ENCODE measurements around the gene GPR158. TPM values are rescaled to one million over a fixed set of nuclear protein-coding genes. Genes with fewer than 3 reads are reported as not detected.

GPR158 gene
- total and polyA plus RNA-seq, 4 donors, result 0.03 to 0.08 TPM; not detected in 2

DNA sequence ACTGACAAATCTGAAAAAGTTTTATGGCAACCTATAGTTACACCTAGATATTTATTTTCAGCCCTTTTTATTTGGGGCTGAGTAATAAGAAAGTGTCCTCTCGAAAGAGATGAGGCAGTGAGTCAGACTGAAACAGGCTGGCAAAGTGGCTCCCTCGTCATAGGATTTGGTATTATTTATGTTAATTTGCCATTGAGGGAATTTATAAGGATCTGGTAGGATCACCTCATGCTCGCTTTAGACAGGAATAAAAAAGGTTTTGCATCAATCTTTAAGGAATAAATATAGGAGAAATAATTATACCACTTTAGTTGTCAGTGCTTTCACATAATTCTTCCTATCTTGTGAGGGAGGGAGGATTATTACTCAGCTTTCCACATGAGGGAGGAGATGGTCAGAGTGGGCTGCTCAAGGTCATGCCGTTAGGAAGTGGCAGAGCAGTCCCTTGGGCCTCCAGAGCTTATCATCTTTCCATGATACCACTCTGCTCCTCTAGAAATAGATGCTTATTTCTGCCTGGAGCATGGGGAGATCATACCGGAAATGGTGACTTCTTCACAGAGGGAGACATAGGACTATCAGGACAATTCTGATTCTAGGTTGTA, 356.8 kb downstream of the GPR158 start:
- Histone ChIP-seq H3K36me3 (ENCODE audit: control insufficient read depth in 4 of 4, insufficient read depth in 3 of 4, low read depth in 1 of 4, low read length in 3 of 4) (no peaks in the 10 kb centered on the region), H3K9ac (ENCODE audit: low read depth in 1 of 2, low read length in 2 of 2) (no peak overlapping the region), H3K9me3 (ENCODE audit: control insufficient read depth in 4 of 4, low read length in 3 of 4) (no peaks in the 10 kb centered on the region), H3K27ac (ENCODE audit: low read depth in 1 of 2, low read length in 2 of 2) (no peak overlapping the region), H3K4me1 (ENCODE audit: control insufficient read depth in 4 of 4, insufficient read depth in 4 of 4, low read length in 3 of 4) (no peaks in the 10 kb centered on the region), H3K4me3 (ENCODE audit: low read depth in 1 of 3, low read length in 3 of 3) (no peak overlapping the region), H3K27me3 (ENCODE audit: control insufficient read depth in 4 of 4, insufficient read depth in 4 of 4, low read length in 3 of 4) (peaks cover 0 to 2% (median 0%) of the 10 kb centered on the region in 4 donors)
- no peak for DNase-seq (ENCODE audit: low spot score)
- TF ChIP-seq, protein P1, sequence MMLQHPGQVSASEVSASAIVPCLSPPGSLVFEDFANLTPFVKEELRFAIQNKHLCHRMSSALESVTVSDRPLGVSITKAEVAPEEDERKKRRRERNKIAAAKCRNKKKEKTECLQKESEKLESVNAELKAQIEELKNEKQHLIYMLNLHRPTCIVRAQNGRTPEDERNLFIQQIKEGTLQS (IDR thresholded peaks at IDR 0.05), result no peak
- TF ChIP-seq RXRA (IDR thresholded peaks at IDR 0.05), result no peak
- no peak for TF ChIP-seq FOXA2 (IDR thresholded peaks at IDR 0.05)
- TF ChIP-seq FOXA1 (IDR thresholded peaks at IDR 0.05), result no peak
- no peak for TF ChIP-seq NR2F2 (IDR thresholded peaks at IDR 0.05)
- TF ChIP-seq HNF4A (conservative IDR thresholded peaks at IDR 0.05), result no peak
- TF ChIP-seq, protein P2, sequence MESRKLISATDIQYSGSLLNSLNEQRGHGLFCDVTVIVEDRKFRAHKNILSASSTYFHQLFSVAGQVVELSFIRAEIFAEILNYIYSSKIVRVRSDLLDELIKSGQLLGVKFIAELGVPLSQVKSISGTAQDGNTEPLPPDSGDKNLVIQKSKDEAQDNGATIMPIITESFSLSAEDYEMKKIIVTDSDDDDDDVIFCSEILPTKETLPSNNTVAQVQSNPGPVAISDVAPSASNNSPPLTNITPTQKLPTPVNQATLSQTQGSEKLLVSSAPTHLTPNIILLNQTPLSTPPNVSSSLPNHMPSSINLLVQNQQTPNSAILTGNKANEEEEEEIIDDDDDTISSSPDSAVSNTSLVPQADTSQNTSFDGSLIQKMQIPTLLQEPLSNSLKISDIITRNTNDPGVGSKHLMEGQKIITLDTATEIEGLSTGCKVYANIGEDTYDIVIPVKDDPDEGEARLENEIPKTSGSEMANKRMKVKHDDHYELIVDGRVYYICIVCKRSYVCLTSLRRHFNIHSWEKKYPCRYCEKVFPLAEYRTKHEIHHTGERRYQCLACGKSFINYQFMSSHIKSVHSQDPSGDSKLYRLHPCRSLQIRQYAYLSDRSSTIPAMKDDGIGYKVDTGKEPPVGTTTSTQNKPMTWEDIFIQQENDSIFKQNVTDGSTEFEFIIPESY (IDR thresholded peaks at IDR 0.05), result no peak
- no peak for TF ChIP-seq SP1 (IDR thresholded peaks at IDR 0.05)
- no peak for TF ChIP-seq TAF1 (conservative IDR thresholded peaks at IDR 0.05)
- TF ChIP-seq JUND (IDR thresholded peaks at IDR 0.05), result no peak
- TF ChIP-seq, protein P3, sequence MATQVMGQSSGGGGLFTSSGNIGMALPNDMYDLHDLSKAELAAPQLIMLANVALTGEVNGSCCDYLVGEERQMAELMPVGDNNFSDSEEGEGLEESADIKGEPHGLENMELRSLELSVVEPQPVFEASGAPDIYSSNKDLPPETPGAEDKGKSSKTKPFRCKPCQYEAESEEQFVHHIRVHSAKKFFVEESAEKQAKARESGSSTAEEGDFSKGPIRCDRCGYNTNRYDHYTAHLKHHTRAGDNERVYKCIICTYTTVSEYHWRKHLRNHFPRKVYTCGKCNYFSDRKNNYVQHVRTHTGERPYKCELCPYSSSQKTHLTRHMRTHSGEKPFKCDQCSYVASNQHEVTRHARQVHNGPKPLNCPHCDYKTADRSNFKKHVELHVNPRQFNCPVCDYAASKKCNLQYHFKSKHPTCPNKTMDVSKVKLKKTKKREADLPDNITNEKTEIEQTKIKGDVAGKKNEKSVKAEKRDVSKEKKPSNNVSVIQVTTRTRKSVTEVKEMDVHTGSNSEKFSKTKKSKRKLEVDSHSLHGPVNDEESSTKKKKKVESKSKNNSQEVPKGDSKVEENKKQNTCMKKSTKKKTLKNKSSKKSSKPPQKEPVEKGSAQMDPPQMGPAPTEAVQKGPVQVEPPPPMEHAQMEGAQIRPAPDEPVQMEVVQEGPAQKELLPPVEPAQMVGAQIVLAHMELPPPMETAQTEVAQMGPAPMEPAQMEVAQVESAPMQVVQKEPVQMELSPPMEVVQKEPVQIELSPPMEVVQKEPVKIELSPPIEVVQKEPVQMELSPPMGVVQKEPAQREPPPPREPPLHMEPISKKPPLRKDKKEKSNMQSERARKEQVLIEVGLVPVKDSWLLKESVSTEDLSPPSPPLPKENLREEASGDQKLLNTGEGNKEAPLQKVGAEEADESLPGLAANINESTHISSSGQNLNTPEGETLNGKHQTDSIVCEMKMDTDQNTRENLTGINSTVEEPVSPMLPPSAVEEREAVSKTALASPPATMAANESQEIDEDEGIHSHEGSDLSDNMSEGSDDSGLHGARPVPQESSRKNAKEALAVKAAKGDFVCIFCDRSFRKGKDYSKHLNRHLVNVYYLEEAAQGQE (IDR thresholded peaks at IDR 0.05), result no peak
- no peak for TF ChIP-seq EGR1 (IDR thresholded peaks at IDR 0.05; ENCODE audit: low read depth in 2 of 2)
- TF ChIP-seq, protein P4, sequence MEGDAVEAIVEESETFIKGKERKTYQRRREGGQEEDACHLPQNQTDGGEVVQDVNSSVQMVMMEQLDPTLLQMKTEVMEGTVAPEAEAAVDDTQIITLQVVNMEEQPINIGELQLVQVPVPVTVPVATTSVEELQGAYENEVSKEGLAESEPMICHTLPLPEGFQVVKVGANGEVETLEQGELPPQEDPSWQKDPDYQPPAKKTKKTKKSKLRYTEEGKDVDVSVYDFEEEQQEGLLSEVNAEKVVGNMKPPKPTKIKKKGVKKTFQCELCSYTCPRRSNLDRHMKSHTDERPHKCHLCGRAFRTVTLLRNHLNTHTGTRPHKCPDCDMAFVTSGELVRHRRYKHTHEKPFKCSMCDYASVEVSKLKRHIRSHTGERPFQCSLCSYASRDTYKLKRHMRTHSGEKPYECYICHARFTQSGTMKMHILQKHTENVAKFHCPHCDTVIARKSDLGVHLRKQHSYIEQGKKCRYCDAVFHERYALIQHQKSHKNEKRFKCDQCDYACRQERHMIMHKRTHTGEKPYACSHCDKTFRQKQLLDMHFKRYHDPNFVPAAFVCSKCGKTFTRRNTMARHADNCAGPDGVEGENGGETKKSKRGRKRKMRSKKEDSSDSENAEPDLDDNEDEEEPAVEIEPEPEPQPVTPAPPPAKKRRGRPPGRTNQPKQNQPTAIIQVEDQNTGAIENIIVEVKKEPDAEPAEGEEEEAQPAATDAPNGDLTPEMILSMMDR (IDR thresholded peaks at IDR 0.05; ENCODE audit: low read depth, low read length, missing input control), result no peak
- no peak for TF ChIP-seq HNF4G (IDR thresholded peaks at IDR 0.05)
- TF ChIP-seq, protein P5, sequence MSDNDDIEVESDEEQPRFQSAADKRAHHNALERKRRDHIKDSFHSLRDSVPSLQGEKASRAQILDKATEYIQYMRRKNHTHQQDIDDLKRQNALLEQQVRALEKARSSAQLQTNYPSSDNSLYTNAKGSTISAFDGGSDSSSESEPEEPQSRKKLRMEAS (IDR thresholded peaks at IDR 0.05), result no peak
- TF ChIP-seq RAD21 (IDR thresholded peaks at IDR 0.05), result no peak
- TF ChIP-seq GABPA (IDR thresholded peaks at IDR 0.05 in 1 of 2, conservative IDR thresholded peaks at IDR 0.05 in 1 of 2), result no peak
- TF ChIP-seq YY1 (IDR thresholded peaks at IDR 0.05), result no peak
- 59% methylated on average over 5 of the region's 5 CpGs for WGBS
